T-helper 1 cell (primary cell): Measurements from ENCODE around the gene IST1.
"Not testable (repeated sequence)": the region's sequence is repeated elsewhere in the genome, so short reads cannot be mapped to it uniquely, and the experiment has no call there.

ENCODE experiments used
- DNase-seq, 5 donors: peaks; one replicate each; pipeline ENCODE4 v3.0.0-alpha.2; 2012 to 2020
- total RNA-seq, 4 donors: gene quantifications; one replicate each; lab custom pipeline; 2026; lab: John Stamatoyannopoulos, UW

The IST1 gene
- total RNA-seq, result 200 to 233 (median 223) reads per million in 4 donors

DNA sequence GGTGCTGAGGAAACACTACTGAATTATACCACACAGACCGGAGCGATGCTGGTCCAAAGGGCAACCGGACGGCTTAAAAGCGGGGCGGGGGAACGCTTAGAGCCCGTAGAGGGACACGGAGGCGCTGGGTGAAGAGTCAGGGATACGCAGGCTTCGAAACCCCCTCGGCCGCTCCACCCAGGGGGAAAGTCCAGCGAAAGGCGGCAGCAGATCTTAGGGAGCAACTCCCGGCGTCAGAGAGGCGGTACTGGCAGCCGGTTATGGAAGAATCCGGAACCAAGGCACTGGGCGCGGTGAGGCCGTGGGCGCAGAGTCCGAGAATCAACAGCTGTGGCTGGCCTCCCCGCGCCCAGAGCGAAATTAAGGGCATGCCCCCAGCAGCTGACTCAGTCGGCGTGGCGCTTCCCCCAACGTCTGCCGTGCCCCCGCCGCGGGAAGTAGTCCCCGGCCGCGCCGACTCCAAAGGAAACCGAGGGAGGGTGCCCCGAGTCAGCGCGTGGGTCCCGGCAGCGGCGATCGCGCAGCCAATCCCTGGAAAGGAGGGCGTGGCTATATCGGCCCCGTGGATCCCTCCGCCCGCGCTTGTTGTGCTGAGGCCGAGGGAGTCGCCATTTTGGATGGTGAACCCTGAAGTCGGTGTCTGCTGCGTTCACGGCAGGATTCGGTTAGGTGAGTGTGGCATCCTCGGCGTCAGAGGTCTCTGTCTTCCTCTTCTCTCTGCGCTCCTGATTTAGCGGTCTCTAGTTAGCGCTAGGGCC is at the start of gene IST1:
Gene IST1 (plus strand): TSS at position 611 of the 758 bp plus-strand sequence. CDS start 20,110 bp downstream, outside the sequence.
- peak; percentile 94 to 98 (median 96) for DNase-seq

DNA sequence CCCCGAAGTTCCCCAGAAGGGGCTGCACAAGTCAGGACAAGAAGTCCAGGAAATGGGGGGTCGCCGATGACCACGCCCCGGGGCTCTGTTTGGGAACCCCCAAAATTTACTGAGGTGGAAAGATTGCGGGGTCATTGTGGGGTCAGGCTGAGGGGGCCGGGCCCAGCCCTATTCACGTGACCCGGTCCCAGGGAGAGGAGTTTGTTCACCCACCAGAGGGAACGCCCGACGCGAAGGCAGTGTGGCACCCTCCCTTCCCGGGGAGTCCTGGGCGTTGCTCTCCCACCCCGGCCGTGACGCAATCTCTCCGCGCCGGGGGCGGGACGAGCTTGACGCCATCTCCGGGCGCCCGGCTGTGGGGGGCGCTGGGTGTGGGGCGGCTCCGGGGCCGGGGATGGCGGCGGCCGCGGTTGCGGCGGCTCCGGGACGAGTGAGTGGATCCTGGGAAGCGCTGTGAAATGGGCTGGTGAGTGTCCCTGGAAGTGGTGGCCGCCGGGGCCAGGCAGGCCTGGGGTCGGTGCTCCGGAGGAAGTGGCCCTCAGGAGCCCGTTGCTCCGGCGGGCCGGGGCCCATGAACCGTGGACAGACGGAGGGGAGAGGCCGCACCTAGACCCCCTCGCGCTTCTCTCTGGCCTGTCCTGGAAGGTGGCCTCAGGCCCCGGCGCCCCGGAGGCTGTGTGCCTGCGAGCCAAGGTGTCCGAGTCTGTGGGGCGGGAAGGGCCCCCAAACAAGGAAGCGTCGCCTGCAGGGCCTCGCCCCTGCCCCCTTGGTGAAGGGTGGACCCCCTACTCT is 49.5 kb upstream of the IST1 start, which contains the start of gene ATXN1L:
Gene ATXN1L (plus strand): TSS at position 338 of the 792 bp plus-strand sequence. CDS start 3,765 bp downstream, outside the sequence.
- peak; percentile 81 to 91 (median 88) for DNase-seq

DNA sequence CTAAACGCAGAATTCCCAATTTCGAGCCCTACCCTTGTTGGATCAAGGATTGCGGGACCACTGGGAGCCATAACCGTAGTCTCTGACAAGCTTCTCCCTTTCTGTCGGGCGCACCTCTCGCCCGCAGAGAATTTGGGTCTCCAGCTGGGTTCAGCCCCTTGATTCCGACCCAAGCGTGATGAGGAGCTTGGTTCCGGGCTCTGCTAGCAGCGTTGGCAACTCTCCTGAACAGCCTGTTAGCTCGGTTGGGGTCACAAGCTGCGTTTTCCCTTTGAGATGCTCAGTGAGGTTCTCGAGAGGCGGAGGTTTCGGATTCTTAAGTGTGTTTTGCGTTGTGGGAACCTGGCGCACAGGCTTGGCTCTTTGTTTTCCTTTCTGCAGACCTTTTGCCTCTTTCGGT is 48.9 kb upstream of the IST1 start:
- peak in 1 of 5 donors; percentile 15 for DNase-seq

DNA sequence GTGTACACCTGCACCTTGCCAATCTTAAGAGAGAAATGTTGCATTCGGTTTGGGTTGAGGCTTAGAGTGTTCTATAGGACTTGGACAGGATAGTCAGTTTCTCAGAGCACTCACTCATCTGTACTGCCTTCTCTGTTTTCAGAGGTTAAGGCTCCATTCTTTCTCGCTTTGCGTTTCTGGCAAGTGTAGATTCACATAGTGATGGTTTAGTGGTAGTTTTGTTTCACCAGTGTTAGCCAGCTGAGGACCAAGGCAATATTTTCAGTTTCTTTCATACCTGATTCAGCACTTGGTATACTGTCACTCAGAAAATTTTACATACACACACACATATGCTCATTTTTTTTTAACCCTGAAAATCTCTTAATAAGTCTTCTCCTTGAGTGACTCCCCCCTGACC is 48.2 kb upstream of the IST1 start:
- DNase-seq, result no peak

DNA sequence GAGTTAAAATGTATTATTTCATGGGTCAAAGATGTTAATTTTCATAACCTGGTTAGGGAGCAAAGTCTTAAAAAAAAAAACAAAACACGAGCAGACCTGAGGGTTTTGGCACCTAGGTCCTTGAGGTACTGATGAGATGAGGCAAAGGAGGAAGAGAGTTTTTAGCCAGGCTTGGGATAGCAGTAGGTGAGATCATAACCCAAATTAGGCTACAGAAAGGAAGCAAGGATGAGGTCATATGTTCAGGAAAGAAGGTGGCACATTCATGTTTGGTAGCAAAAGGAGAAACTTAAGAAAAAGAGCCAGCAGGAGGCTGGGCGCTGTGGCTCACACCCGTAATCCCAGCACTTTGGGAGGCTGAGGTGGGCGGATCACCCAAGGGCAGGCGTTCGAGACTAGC is 46.7 kb upstream of the IST1 start:
- no peak for DNase-seq

DNA sequence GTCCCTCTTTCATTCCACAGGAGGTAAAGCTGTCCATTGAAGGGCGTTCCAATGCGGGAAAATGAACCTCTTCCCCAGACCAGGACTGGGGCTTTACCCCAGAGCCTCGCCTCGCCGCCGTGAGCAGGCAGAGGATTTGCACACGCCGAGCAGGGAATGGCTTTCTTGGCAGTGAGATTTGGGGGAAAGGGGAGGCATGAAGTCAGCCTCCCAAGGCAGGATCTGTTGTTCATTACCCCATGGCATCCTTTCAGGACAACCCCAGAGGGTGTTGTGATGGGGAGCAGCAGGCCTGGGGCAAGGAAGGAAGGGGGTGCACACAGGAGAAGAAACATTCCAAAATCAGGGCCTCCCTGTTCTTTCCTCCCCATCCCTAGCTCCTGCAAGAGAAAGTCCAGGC is 43.6 kb upstream of the IST1 start:
- DNase-seq, result no peak

DNA sequence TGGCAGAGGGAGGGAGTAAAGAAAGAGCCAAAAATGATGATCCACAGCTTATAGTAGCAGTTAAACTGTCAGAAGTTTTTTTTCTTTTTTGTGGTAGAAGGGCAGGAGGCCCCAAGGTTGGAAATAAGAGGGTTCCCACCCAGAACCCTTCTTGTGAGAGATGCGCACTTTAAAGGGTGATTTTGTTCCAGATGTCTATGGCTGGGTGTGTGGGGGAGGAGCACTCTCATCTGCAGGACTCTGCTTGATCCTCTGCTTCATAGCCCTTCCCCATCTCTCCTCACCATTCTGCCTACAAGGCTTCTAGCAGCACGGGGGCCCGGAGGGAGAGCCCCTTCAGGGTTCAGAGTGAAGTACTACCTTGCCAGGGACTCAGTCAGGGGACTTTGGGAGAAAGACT is 43.2 kb upstream of the IST1 start:
- DNase-seq, result no peak

DNA sequence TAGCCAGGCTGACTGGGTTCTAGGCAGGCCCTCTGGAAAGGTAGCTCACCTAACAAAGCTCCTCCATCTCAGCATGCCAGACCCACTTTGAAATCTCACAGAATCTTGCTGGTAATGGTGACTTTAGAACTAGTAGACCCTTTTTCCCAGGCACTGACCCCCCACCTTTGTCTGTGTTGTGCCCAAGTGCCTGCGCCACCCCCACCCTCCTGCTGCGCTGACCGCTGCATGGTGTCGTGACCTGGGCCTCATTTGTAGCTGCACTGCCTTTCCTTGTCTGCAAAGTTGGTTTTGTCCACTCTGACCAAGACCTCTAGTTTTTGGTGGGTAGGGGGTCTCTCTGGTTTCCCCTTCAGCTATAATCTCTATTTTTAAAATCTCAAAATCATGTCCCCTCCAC is 42.8 kb upstream of the IST1 start:
- DNase-seq, result no peak

DNA sequence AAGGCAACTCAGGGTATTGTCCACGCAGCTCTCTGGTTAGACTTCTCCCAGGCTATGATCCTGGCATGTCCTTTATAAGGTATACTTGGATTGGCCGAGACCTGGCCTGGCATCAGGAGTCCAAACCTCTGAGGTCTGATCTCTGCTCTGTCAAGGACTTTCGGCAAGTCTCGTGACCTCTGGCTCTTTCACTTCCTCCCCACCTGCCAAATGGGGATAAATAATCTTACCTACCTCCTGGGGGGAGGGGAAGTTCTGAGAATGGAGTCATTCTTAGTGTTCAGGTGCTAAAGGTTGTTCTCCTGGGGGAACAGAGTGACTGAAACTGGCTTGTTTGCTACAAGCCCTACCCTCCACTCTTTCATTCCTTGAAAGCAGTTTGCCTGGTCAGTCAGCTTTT is 41.9 kb upstream of the IST1 start:
- no peak for DNase-seq

DNA sequence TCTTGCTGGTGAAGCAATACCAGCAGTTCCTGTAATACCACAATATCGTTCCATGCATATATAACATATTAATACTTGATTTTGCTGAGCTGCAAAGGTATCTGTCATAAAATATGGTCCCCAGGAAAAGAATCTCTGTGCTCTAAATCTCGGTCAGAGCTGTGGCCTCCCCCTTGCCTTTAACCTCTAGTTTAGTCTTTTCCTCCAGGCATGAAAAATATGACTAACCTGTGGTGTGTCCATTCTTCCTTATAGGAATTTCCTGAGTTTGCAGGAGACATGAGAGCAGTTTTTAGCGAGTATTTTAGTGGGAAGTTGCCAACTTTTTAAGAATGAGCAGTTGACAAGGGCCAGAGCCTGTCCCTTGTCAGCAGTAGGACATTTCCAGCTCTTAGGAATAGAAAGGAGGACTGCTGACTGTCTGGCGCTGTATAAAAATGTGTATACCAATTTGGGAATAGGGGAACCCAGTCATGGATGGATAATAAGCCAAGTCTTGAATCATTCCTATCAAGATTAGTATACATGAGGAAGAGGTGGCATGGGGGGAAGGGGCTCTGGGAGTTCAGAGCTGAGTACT is 40.9 kb upstream of the IST1 start:
- DNase-seq, result no peak

DNA sequence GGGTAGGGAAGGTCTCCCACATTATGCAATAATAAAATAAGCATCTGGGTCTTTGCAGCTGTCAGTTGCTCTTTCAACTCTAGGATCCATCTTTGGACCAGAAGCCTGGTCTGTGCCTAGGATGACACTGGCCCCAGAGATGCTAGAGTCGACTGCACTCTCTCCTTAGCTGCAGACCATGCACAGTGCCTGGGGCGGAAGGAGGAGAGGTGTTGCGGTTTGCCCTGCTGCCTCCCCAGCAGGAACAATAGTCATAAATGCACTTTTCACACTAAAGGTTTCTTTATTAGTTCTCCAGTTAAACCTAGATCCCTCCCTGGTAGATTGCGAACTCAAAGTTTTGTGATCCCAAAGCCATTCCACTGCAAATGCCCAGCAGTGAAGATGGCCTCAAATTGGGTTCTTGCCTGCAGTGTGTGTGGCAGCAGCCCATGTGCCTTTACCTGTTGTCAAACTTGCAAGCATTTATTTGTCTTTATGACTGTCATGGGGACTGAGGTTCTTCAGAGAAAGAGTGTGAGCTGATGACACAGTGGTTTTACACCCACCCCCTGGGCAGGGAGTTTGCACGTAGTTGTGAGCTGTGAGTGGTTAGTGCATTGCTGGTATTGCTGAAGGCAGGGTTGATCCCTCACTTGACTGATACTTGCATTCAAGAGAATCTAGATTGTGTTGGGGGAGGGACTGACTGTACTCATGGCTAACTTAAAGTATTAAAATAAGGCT is 39.2 kb upstream of the IST1 start:
- DNase-seq, result peak in 1 of 5 donors; percentile 48

DNA sequence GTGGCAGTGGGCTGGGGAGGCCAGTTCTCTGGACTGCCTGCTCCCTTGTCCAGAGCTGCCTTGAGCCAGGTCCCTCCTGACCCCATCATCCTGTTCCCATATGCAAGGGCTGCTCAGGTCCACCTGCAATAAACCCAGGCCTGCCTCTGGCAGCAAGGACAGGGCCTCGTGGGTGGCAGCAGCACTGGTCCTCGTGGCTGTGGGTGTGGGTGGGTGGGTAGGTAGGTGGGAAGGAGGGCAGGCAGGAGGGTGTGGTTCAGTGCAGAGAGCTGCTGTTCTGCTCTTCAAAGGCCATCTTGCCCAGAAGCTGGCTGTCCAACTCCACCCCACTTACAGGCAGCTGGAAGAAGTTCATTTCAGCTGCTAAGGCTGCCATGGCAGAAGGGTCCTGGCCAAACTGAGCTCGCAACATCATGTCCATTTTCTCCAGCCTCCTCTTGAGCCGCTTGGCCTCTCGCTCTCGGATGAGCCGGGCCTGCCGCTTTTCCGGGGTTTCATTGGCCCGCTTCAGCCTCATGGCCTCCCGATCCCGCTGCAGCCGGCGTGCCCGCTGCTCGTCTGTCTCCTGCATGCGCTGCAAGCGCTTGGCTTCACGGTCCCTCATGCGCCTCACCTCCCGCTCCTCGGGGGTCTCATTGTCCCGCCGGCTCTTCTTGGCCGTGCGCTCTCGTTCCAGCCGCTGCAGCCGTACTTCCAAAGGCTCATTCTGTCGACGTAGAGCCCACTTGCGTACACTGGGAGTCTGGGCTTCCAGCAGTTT is 35.4 kb upstream of the IST1 start:
- DNase-seq, result no peak

DNA sequence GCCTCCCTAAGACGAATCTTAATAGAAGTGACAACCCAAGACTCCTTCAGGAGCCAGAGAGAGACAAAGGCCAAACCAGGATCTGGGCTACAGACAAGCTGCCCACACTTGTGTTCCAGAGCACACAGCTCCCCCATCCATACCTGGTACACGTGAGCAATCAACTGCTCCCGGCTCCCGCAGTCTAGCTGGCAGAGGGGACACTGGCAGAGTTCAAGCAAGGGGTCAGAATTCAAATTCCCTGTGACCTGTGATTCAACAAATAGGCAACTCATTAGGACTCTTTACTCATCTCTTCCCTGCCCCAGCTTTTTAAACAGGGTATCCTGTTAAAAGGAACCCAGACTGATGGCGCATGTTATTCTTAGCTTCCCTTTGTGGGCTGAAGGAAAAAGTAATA is 31.3 kb upstream of the IST1 start:
- no peak for DNase-seq

DNA sequence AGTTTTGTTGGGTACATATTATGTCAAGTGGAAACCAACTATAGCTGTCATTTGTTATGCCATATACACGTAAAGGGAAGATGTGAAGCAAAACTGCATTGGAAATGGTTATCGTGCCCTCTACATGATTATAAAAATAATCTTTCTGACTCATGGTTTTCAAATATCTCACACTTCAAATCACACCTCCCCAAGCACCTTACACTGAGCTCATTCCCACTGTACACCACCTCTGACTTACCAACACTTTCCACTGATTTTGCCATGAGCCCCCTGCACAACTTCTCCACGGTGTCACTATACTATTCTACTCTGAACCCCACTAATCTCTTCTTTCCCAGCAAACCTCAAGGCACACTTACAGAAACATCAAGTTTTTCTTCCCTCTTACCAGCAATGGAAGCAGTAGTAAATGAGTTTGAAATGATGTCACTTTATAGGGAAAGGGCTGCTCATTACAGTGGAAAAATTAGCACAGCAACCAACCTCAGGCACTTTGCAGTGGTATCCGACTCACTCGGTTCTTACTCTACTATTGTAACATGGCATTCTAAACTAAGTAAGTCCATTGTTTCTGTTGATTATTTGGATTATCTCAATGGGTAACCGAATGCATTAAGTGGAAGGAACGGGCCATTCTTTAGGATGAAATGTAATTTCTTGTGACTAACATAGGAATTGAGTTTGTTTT is 30.0 kb upstream of the IST1 start:
- no peak for DNase-seq

DNA sequence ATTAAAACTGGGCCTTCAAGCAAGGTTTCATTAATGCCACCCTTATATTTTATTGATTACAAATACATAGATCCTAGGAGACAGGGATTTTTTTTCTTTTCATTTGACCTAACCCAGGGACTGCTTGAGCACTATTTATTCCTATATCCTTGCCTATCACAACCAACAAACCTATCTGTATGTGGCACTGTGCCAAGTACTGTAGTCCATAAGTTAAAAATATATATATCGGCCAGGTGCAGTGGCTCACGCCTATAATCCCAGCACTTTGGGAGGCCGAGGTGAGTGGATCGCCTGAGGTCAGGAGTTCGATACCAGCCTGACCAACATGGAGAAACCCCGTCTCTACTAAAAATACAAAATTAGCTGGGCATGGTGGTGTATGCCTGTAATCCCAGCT is 28.2 kb upstream of the IST1 start:
- DNase-seq, result not testable (repeated sequence)

DNA sequence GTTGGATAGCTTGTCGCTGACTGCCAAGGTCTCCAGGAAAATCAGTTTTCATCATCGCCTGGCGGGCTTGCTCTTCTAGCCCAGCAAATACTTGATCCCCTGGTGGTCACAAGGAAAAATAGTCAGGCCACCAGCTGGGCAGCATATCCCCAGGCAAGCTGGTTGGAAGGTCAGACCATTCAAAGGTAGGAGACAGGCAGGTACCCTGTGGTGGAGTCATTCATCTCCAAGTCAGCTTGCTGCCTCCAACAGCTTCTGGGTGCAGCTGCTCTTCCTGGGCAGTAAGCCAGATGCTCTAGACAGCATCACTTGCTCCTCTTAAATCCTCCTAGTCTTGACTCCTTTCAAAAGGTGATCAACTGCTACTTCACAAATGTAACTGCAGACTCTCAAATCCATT is 27.4 kb upstream of the IST1 start:
- DNase-seq, result no peak

DNA sequence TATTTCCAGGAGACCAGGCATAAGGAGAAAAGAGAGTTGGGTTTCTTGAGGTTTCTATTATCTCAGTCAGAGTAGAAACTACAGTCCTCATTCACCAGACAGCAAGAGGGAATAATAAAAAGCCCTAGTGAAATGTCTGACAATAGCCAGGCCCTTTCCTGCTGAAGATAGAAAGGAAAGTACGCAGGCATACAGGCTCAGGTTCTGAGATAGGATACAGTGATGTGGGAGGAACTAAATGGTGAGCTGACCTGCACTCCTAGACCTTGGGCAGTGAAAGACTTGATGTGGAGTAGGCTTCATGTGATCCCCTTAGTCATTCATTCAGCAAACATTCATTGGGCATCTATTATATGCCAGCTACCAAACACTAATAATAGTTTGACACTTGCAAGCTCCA is 26.2 kb upstream of the IST1 start:
- no peak for DNase-seq

DNA sequence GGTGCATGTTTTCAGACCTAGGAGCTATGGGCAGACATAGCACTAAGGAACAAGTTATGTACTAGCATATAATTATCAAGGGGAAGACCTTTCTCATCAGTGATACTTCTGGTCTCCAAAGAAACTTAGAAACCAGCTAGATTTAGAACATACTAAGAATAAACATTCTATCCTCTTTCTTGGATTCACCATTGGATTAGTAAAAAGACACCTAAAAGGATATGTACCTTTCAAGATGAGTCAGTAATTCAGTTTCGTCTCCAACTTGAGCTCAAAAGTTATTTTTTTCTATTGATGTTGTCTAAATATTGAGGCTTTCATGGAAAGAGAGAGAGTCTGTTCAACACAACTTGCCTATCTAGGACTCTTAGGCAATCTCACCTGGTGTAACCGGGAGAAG is 24.5 kb upstream of the IST1 start:
- DNase-seq, result peak in 1 of 5 donors; percentile 14

DNA sequence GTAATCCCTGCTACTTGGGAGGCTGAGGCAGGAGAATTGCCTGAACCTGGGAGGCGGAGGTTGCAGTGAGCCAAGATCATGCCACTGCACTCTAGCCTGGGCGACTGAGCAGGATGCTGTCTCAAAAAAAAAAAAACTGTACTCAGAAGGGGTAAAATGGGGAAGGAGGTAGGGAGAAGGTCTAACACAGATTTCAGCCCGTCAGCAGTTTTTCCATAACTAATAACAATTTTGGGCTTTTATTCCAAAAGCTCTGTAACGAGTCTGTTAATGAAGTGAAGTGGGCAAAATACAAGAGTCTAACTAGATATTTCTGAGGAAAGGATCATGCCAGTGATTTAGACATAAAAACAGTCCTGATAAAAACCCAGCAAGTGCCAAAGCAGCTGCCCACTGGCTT is 22.1 kb upstream of the IST1 start:
- no peak for DNase-seq

DNA sequence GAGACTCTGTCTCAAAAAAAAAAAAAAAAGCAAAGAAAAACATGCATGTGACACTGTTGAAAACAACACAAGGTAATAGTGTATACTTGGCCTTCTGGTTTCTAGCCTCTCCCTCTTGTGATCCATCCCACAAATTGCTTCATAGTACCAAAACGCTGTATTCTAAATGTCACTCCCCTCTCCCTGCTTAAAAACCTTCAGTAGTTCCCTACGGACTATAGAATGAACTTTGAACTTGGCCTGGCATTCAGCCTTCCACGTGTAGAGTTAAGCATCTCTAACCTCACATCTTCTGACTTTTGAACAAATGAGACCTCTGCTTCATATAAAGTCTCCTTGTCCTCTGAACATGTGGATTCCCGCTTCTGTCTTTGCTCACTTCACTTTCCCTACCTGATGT is 16.4 kb upstream of the IST1 start:
- DNase-seq, result no peak

DNA sequence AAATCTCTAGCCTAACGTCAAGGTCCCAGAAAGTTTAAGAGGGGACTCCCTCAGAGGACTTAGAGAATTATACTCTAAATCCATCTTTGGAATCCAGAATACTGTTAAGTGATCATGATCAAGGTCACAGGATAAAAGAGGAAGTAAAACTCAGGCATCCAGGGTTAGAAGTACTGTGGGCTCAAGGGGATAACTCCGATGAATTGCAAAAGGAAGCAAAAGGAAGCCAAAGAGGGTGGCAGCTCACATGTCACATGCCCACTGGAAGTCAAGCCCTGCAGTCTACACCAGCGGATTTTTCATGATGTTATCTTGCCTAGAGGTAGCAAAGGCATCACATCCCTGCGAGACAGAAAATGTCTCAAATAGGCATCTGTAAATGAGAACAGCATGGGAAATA is 15.2 kb upstream of the IST1 start:
- no peak for DNase-seq
